ENCODE data around the gene ATG13. TPM values are rescaled to one million over a fixed set of nuclear protein-coding genes. Genes with fewer than 3 reads are reported as not detected.
"Not testable (repeated sequence)": the region's sequence is repeated elsewhere in the genome, so short reads cannot be mapped to it uniquely, and the experiment has no call there.

The ATG13 gene
- total RNA-seq, 1 donor from 2014 or later: 85.6 TPM

GRCh38 chr11:46582588-46582987 is 34.8 kb upstream of the ATG13 start:
- no peak for DNase-seq (ENCODE audit: low spot score)
- no peaks in the 10 kb centered on the region for H3K27me3 Mint-ChIP-seq (ENCODE audit: unreplicated experiment)
- H3K4me1 Mint-ChIP-seq (ENCODE audit: unreplicated experiment): no peaks in the 10 kb centered on the region
- H3K4me3 Mint-ChIP-seq (ENCODE audit: unreplicated experiment): no peak overlapping the region
- no peak for TF ChIP-seq CTCF (IDR thresholded peaks at IDR 0.05; ENCODE audit: unreplicated experiment)
- H3K36me3 Mint-ChIP-seq (ENCODE audit: low read depth, unreplicated experiment): peaks cover 13% of the 10 kb centered on the region
- no peak overlapping the region for H3K27ac Mint-ChIP-seq (ENCODE audit: unreplicated experiment)
- H3K9me3 Mint-ChIP-seq (ENCODE audit: unreplicated experiment): no peaks in the 10 kb centered on the region

DNA sequence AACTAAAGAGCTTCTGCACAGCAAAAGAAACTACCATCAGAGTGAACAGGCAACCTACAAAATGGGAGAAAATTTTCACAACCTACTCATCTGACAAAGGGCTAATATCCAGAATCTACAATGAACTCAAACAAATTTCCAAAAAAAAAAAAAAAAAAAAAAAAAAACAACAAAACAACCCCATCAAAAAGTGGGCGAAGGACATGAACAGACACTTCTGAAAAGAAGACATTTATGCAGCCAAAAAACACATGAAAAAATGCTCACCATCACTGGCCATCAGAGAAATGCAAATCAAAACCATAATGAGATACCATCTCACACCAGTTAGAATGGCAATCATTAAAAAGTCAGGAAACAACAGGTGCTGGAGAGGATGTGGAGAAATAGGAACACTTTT is 33.8 kb upstream of the ATG13 start:
- not testable (repeated sequence) for DNase-seq (ENCODE audit: low spot score); H3K27me3 Mint-ChIP-seq (ENCODE audit: unreplicated experiment); H3K27ac Mint-ChIP-seq (ENCODE audit: unreplicated experiment); H3K4me1 Mint-ChIP-seq (ENCODE audit: unreplicated experiment); H3K4me3 Mint-ChIP-seq (ENCODE audit: unreplicated experiment); H3K9me3 Mint-ChIP-seq (ENCODE audit: unreplicated experiment)
- peaks cover 13% of the 10 kb centered on the region for H3K36me3 Mint-ChIP-seq (ENCODE audit: low read depth, unreplicated experiment)

DNA sequence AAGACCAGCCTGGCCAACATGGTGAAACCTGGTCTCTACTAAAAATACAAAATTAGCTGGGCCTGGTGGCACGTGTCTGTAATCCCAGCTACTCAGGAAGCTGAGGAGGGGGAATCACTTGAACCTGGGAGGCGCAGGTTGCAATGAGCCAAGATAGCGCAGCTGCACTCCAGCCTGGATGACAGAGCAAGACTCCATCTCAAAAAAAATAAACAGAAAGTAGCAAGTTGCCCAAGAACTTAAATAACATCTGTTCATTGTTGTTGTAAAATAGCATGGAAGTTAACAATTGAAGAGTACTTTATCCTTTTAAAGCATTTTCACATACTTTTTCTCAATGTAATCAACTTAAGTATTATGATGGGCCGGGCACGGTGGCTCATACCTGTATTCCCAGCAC is 29.2 kb upstream of the ATG13 start:
- Mint-ChIP-seq H3K36me3 (ENCODE audit: low read depth, unreplicated experiment) (no peaks in the 10 kb centered on the region), H3K27ac (ENCODE audit: unreplicated experiment) (no peak overlapping the region)
- no peak for TF ChIP-seq CTCF (IDR thresholded peaks at IDR 0.05; ENCODE audit: unreplicated experiment)

DNA sequence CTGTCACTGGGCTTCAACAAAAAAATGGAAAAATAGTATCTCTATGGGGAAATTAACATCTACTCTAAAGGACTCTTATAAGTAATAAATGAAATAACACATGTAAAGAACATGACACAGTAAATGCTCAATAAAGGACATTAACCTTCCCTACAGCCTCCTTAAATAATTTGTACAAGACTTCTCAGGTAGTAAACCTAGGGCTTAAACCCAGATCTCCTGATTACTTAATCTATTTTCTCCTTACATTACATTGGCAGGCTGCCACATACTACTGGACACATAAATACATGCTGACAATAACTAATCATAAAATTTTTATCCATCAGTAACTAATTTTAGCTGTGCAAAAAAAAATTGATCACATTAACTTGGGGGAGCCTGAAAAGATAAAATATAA is 28.4 kb upstream of the ATG13 start:
- H3K9me3 Mint-ChIP-seq (ENCODE audit: unreplicated experiment): no peaks in the 10 kb centered on the region
- H3K27me3 Mint-ChIP-seq (ENCODE audit: unreplicated experiment): peaks cover 3% of the 10 kb centered on the region
- no peak overlapping the region for H3K27ac Mint-ChIP-seq (ENCODE audit: unreplicated experiment)
- H3K4me1 Mint-ChIP-seq (ENCODE audit: unreplicated experiment): peaks cover 14% of the 10 kb centered on the region
- DNase-seq (ENCODE audit: low spot score): no peak
- no peak for TF ChIP-seq CTCF (IDR thresholded peaks at IDR 0.05; ENCODE audit: unreplicated experiment)
- no peak overlapping the region for H3K4me3 Mint-ChIP-seq (ENCODE audit: unreplicated experiment)
- H3K36me3 Mint-ChIP-seq (ENCODE audit: low read depth, unreplicated experiment): no peaks in the 10 kb centered on the region

More for the DNA sequence above, 29.2 kb upstream of the ATG13 start:
- H3K9me3 Mint-ChIP-seq (ENCODE audit: unreplicated experiment): no peaks in the 10 kb centered on the region
- no peak overlapping the region for H3K4me3 Mint-ChIP-seq (ENCODE audit: unreplicated experiment)
- peaks cover 8% of the 10 kb centered on the region for H3K4me1 Mint-ChIP-seq (ENCODE audit: unreplicated experiment)
- H3K27me3 Mint-ChIP-seq (ENCODE audit: unreplicated experiment): peaks cover under 1% of the 10 kb centered on the region
- no peak for DNase-seq (ENCODE audit: low spot score)

DNA sequence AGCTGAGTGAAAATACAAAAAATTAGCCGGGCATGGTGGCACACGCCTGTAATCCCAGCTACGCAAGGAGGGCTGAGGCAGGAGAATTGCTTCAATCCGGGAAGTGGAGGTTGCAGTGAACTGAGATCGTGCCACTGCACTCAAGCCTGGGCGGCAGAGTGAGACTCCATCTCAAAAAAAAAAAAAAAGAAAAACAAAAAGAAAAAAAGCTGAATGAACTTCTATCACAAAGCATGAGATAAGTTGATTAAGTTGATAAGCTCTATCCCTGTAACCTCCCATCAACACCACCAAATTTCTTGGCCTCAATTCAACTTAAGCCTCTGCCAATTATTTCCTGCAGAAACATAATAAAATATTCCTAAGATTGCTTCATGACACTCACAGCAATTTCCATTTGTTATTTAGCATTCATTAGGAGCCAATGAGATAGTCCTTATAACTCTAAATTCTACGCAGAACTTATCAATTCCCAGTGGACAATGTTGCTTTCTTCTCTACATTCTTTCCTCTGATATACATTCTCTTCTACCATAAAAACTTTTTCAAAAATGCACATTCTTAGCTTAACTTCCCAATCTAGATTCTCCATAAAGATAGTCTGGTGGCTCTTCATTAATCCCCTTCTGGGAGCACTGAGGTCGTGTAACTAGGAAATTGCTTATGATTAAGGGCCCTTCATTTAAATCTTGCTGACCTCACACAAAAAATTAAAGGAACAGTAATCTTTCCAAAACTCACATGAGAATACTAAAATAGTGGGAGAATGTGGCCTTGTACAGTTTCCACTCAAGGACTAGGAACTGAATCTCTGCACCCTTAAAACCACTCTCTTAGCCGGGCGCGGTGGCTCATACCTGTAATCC is 26.4 kb upstream of the ATG13 start:
- H3K36me3 Mint-ChIP-seq (ENCODE audit: low read depth, unreplicated experiment): no peaks in the 10 kb centered on the region
- no peaks in the 10 kb centered on the region for H3K9me3 Mint-ChIP-seq (ENCODE audit: unreplicated experiment)
- H3K27me3 Mint-ChIP-seq (ENCODE audit: unreplicated experiment): peaks cover 3% of the 10 kb centered on the region
- H3K27ac Mint-ChIP-seq (ENCODE audit: unreplicated experiment): no peak overlapping the region
- peaks cover 17% of the 10 kb centered on the region for H3K4me1 Mint-ChIP-seq (ENCODE audit: unreplicated experiment)
- TF ChIP-seq CTCF (IDR thresholded peaks at IDR 0.05; ENCODE audit: unreplicated experiment): no peak
- DNase-seq (ENCODE audit: low spot score): no peak
- no peak overlapping the region for H3K4me3 Mint-ChIP-seq (ENCODE audit: unreplicated experiment)

Data from endothelial cell (in vitro differentiated cells).